Measurements from ENCODE around the gene SMIM38.

Gene SMIM38

GRCh38 chr11:69155302-69156234 is at the start of gene SMIM38:
Gene SMIM38, plus strand, starts transcription at chr11:69155935. Its CDS starts 1,912 bp downstream, at chr11:69157847.
- DNase-seq (ENCODE audit: low read depth) = no peak

- no peak for DNase-seq (ENCODE audit: low read depth)
Measured at GRCh38 chr11:69106031-69106811, 49.5 kb upstream of the SMIM38 start.

- no peak for DNase-seq (ENCODE audit: low read depth)
Measured at GRCh38 chr11:69107413-69107812, 48.3 kb upstream of the SMIM38 start.

GRCh38 chr11:69108030-69108429 is 47.7 kb upstream of the SMIM38 start:
- DNase-seq (ENCODE audit: low read depth) = no peak

GRCh38 chr11:69108559-69108958 is 47.2 kb upstream of the SMIM38 start:
- DNase-seq (ENCODE audit: low read depth) = no peak

- DNase-seq (ENCODE audit: low read depth) = no peak
Measured at GRCh38 chr11:69109101-69109500, 46.6 kb upstream of the SMIM38 start.

GRCh38 chr11:69110451-69110850 is 45.3 kb upstream of the SMIM38 start:
- DNase-seq (ENCODE audit: low read depth) = no peak

- no peak for DNase-seq (ENCODE audit: low read depth)
Measured at GRCh38 chr11:69111624-69112542, 43.9 kb upstream of the SMIM38 start.

GRCh38 chr11:69113226-69113625 is 42.5 kb upstream of the SMIM38 start:
- DNase-seq (ENCODE audit: low read depth) = no peak

- no peak for DNase-seq (ENCODE audit: low read depth)
Measured at GRCh38 chr11:69113646-69114340, 41.9 kb upstream of the SMIM38 start.

GRCh38 chr11:69114362-69114761 is 41.4 kb upstream of the SMIM38 start:
- DNase-seq (ENCODE audit: low read depth) = no peak

GRCh38 chr11:69114811-69115523 is 40.8 kb upstream of the SMIM38 start:
- DNase-seq (ENCODE audit: low read depth) = no peak

- DNase-seq (ENCODE audit: low read depth) = no peak
Measured at GRCh38 chr11:69115586-69116560, 39.9 kb upstream of the SMIM38 start.

- DNase-seq (ENCODE audit: low read depth) = no peak
Measured at GRCh38 chr11:69116671-69117070, 39.1 kb upstream of the SMIM38 start.

GRCh38 chr11:69119190-69119589 is 36.5 kb upstream of the SMIM38 start:
- no peak for DNase-seq (ENCODE audit: low read depth)

GRCh38 chr11:69120096-69120875 is 35.4 kb upstream of the SMIM38 start:
- DNase-seq (ENCODE audit: low read depth) = no peak

GRCh38 chr11:69121021-69121420 is 34.7 kb upstream of the SMIM38 start:
- no peak for DNase-seq (ENCODE audit: low read depth)

- no peak for DNase-seq (ENCODE audit: low read depth)
Measured at GRCh38 chr11:69121621-69122325, 34.0 kb upstream of the SMIM38 start.

Measured in GM04504 (cell line).